HG02943 (cell line): ENCODE data around the gene NOTUM.
A peak's percentile ranks its signal among the peaks of the same experiment; 100 is the strongest.

ENCODE experiments used
- ATAC-seq: cut with Tn5 transposase; IDR thresholded peaks from one replicate; pipeline ENCODE4 v1.9.1; 2021; ENCODE audit warnings: mild to moderate bottlenecking, low read depth, moderate library complexity; ENCODE audit not compliant: unreplicated experiment

NOTUM gene

DNA sequence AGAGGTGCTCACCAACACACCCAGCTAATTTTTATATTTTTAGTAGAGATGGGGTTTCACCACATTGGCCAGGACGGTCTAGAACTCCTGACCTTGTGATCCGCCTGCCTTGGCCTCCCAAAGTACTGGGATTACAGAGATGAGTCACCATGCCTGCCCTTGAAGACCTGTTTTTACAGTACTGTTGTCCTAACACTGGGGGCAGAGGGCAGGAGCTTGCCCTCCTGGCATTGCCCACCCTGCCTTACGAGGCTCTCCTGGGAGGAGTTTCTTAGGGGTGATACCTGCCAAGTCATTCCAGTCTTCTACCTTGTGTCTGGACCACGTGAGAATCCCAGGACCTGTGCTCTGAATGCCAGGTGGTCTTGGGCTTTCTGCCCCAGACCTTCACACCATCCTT lies 19.1 kb upstream of the NOTUM start:
- ATAC-seq = no peak

DNA sequence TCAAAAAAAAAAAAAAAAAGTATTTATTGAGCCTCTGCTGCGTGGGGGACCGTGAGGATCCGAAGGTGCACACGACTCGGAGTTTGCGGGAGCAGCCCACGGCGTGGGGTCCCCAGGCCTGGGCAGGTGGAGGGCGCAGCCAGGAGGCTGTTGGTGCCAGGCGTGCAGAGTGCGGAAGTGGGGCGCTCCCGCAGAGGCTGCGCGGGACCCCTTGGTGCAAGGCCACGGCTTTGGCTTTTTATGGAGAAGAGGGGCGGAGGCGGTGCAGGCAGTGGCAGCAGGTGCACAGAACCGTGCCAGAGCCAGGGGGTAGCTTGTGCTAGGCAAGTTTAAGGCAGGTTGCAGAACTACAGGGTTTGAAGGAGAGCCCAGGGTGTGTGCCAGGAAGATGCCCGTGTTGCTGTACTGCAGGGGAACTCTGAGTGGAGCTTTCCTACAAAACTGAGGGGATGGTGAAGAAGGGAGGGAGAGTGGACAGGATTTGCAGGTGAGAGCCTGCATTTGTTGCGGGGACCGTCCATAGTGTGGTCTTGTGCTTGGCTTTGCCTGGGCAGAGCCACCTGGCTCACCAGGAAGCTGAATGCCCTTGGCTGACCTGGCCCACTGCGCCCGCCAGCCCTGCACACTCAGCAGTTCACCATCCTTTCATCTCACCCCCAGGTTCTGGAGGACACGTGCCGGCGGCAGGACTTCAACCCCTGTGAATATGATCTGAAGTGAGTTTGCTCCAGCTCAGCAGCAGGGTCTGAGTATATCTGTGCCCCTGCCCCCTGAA lies 17.7 kb upstream of the NOTUM start:
- no peak for ATAC-seq

DNA sequence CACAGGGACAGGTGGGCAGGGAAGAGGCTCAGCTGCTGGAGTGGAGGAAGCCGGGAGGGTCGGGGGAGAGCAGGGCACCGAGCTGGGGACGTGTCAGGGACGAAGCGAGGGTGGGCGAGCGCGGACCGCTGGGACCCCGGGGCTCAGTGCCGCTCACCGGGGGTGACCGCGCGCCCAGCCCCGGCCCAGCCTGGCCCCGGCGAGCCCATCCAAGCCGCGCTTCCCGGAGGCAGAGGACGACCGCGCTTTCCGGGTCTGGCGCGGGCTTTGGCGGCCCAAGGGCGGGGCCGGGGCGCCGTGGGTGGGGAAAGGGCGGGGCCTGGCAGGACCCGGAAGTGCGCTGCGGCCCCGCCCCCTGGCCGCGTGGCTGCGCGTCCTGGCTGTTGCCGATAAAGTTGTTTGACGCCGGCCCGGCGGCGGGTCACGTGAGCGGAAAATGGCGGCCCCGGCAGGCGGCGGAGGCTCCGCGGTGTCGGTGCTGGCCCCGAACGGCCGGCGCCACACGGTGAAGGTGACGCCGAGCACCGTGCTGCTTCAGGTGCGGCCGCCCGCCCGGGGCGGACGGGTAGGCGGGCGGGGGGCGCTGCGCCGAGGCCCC lies 16.3 kb upstream of the NOTUM start, which contains the start of gene ASPSCR1:
Gene ASPSCR1 (plus strand): TSS at position 419 of the 598 bp plus-strand sequence. CDS start 18 bp downstream, at position 437.
- ATAC-seq = peak; percentile 68

DNA sequence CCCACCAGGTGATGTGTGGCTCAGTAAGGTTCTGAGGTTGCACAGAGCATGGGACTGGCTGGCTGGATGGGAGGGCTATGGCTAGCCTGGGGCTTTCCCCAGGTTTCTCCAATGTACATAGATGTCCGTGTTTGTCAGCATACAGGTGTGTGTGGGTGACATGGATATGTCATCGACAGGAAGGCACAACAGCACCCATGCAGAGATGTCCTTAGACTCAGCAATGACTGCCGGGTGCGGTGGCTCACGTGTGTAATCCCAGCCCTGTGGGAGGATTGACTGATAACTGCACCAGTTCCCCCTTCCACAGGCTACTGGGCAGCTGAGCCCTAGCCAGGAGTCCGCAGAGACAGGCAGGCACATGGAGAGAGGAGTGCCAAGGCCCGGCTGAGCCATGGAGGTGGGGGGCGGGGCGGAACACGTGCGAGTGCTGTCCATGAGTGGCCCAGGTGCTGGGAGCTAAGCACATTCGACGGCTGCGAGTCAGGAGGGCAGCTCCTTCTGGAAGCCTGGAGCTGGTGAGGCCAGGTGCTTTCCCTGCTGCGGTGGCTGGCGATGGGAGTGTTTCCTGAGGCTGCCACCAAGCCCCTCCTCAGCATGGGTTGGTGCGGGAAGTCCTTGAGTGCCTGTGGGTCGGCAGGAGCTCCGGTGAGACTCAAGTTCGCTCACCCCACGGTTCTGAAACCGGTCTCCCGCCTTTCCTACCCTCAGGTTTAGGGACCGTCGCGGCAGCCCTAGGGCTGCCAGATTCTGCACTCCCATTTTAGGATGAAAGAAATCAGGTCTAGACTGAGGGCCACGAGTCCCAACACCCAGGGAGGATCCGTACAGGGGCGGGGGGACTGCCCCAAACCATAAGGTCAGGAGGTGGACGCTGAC lies 15.6 kb upstream of the NOTUM start:
- ATAC-seq = no peak

DNA sequence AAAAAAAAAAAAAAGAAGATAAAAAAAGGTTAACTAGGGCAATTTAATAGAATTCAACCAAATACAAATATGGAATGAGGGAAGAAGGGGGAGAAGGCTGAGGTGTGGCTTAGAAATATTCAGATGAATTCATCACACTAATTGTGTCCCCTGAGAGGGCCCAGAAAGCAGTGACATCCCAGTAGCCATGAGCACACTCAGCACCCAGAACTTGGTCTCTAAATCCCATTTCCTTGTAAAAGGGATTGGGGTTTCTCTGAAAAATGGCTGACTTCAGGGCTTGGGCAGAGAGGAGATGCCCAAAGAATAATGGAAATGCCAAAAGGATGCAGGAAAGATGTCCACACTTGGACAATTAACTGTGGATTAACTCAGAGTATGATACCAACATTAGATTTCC lies 12.4 kb upstream of the NOTUM start:
- no peak for ATAC-seq

DNA sequence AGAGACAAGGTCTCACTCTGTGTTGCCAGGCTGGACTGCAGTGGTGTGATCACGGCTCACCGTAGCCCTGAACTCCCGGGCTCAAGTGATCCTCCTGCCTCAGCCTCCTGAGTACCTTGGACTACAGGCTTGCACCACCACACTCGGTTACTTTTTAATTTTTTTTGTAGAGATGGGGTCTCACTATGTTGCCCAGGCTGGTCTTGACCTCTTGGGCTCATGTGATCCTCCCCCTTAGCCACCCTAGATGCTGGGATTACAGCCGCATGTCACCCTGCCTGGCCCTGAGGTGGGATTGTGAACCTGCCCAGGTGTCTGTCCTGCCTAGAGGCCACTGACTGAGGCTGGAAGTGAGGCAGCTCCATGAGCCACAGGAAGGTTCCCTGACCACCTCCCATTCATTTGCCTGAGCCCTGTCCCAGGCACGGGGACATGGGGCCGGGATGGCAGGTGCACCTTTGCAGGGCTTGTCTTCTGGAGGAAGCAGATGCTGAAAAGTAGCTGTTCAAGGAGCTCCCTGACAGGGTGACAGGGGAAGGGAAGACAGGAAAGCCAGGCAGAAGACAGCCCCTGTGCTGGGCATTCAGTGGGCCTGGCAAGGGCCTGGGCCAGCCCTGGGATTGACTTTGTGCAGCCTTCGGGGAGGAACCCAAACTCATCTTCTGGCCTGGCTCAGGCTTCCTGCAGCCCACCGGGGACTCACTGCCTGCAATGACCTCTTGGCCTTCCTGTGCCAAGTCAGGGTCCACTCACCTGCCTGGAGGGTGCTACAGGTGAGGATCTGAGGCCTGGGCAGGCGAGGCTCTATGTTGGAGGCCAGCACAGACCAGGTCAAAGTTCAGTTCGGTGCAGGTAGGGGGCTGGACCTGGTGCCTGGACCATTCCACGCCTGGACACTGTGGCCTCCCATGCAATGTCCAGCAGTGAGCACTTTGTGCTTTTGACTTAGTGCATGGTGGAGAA lies 8.1 kb upstream of the NOTUM start:
- no peak for ATAC-seq

DNA sequence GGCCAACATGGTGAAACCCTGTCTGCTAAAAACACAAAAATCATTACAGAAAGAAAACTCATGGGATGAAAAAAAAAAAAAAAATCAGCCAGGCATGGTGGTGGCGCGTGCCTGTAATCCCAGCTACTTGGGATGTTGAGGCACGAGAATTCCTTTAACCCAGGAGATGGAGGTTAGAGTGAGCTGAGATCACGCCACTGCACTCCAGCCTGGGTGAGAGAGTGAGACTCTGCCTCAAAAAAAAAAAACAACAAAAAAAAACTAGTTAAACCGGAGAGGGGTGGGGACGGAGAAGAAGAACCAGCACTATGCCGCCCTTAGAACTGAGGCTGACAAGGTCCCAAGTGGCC lies 7.4 kb upstream of the NOTUM start:
- ATAC-seq = no peak

DNA sequence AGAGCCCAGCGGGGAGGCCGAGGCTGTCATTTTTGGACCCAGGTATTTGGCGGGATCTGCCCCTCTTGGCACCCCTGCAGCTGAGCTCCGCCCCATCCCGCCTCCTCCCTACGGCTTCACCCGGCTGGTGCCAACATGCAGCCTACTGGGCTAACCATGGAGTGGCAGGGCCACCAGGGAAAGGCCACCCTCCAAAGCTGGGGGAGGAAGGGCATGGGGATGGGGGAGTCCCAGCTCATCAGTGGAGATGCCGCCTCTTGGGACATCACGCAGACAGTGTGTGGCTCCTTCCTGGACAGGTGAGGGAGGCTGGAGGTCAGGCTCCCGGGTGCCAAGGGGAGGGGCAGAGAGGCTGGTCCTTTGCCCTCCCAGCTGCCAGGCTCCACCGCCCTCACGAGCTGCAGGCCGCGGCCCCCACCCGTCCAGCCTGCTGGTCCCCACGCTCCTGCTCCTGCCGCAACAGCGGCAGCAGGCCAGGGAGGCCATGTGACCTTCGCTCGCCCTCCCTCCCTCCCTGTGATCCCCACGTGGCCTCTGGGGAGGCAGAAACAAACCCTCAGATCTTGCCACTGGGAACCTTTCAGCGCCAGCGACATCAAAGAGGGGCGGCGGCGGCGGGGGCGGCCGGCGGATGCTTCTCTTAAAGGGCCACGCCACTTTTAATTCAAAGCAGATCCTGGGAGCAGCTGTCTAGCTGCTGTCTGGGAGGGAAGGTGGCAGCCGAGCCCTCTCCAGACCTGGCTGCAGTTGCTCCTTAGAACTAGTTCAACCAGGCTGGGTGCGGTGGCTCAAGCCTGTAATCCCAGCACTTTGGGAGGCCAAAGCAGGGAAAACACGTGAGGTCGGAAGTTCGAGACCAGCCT lies 6.8 kb upstream of the NOTUM start:
- ATAC-seq = no peak

DNA sequence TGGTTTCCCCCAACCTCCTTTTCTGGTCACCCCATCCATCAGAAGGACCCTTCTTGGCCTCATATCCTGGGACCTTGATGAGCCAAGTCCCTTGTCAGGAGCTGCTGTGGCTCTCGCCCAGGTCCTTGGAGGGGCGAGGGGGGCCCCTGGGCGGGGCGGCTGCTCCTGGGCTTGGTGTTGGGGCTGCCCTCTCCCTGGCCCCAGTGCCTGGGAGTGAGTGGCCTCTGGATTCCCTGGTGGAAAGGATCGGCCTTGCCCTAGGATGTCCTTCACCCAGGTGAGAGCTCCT lies 6.2 kb upstream of the NOTUM start:
- no peak for ATAC-seq

DNA sequence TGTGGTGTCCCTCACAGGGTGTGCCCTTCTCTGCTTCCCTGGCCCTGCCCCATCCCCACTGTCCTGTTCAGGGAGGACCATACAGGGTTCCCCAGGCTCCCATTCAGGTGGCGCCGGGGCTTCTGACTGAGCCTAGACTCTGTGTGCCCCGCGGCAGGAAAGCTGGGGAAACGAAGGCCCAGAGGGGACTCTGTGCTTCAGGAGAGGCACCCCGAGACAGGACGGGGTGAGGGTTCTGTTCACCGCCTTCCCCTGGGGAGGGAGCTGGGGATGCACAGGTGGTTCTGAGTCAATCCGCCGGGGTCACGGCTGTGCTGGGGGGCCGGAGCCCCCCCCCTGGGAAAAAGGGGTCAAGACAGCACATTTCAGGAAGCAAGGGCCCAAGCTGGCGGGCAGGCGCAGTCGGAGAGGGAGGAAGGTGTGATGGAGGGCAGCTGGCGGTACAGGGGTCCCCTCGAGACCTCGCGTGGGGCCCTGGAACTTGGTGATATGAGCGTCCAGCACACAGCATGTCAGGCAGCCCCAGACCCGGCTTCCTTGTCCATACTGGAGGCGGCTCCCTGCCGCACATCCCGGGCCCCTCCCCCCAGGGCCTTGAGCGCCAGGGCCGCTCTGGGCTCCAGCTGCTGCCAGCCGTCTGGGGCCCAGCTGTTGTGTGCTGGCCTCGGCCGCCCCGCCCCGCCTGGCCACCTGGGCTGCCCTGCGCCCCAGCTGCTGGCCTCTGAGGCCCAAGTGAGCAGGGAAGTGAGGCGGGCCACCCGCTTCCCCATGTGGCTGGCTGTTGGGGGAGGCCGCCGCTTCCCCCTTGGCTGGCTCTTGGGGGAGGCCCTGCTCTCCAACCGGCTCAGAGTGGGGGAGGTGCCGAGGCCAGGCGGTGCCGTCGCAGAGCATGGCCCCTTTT lies 5.6 kb upstream of the NOTUM start:
- no peak for ATAC-seq

DNA sequence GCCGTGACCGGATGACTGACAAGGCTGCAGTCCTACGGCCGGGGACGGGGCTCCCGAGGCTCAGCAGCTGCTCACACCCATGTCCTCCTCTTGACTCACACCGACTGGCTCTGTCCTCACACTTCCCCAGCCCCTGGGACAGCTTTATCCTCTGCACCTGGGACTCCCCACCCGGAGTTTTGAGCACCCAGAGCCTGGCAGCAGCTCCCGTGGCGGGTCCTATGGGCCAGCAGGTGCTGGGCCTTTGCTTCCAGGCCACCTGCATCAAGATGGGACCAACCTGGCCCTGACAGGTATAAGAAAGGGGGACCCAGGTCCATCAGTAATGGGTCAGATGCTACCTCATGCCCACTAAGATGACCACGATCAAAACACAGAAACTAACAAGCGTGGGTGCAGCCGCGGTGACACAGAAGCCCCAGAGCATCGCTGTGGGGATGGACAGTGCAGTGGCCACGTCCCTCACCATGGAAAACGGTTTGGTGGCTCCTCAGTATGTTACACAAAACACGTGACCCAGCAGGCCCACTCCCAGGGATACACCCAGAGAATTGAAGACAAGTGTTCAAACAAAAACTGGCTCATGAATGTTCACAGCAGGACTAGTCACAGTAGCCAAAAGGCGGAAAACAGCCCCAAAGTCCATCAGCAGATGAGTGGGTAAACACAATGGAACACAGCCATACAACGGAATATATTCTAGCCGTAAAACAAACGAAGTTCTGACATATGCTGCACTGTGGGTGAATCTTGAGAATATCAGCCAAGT lies 3.3 kb upstream of the NOTUM start:
- no peak for ATAC-seq

DNA sequence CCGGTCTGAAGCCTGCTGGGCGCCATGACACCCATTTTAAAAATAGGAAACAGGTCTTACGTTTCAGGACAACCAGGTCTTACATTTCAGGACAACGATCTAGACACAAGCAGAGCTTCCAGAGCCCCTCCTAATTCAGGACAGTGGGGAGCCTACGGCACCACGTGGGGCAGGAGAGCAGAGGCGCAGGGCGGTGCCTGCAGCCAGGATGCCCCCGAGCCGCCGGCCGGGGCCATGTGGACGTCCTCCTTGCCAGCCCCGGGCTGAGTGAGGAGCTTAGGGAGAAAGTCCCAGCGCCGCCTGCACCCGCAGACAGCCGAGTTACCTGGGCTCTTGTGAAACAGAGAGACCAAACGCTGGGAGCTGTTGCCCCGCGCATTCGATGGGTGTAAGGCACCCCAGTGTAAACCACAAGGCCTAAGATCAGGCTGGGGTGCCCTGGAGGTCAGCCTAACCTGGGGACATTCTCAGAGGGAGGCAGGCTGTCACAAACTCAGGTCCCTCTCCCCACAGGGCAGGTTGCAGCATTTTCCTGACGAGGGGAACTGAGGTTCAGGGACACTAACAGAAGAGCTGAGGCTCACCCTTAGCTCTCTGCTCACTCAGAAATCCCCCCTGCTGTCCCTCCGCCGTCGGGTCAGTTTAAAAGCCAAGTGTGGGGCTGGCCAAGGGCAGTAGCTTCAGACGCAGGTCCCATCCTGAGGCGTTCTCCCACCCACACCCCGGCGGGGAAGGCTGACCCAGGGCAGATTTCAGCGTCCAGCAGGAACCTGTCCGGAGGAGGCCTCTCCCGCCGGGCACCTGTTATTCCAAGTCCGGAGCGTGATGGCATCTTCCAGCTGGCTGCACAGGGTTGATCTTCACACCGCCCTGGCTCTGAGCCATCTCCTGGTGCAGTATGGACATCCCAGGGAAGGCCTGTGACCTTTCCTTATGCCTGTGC lies 1.8 kb upstream of the NOTUM start:
- no peak for ATAC-seq

DNA sequence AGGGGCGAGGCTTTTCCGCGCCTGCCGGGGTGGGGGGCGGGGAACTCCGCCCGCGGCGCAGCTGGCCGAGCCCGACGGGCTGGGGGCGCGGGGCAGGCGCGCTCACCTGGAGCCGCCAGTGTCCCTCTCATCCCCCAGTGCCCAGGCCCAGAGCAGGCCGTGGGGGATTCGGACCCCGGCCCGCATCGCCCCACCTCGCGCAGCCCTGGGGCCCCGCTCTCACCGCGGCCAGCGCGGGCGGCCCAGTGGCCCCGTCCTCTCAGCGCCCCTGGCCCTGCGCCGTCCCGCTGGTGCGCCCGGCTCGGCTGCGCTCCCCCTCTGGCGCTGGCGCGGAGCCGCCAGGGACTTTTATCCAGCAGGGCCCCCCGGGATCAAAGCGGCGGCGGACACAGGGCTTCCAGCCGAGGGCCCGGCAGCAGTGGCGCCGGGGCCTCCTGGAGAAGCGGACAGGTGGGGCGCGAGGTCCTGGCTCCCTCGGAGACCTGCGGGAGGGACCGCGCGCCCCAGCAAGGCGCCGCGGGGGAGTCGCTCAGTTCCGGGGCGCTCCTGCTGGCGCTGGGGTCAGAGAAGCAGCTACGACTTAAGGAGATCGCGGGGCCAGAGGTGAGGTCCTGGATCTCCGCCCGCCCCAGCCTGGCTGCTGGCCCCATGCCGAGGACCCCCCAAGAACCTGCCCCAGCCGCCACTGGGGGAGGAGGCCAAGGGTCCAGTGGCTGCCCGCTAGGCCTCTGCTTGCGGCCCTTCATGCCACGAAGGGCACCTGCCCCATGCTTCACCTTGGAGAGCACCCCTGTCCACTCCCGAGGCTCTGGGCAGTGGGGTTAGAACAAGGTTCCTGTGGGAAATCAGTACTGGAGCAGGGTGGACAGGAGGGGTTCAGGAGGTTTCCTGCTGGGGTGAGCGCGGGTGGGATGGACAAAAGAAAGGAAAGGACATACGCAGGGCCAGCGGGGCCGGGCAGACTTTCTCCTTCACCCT lies 823 bp upstream of the NOTUM start:
- ATAC-seq = no peak

DNA sequence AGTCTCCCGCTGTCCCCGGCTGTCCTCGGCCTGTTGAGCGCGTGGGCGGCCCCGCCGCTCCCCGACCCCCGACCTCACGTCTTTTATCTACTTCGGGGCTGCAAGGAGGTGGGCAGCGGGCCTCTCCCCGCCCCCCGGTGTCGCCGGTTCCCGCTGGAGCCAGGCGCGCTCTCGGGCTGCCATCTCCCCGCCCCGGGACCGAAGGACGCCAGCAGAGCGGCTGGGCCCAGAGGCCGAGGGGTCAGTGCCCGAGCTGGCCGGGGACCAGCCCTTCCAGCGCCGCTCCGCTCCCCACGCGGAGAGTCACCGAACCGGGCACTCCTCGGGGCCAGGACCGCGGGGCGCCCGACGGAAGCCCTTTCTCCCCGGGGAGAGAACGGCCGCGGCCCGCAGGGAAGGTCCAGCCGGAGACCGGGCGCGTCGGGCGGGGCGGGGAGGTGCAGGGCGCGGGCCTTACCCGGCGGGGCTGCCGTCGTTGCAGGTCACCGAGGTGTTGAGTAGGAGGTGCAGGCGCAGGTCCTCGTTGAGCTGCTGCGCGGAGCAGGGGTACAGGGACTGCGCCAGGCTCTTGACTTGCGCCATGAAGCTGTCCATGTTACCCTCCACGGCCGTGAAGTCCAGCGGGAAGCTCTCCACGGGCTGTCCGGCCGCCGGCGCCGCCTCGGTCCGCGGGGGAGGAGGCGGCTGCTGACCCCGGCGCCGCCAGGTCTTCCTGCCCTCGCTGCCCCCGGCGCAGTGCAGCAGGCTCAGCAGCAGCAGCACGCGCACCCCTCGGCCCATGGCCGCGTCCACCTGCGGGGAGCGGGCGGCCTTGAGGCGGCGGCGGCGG lies 643 bp downstream of the NOTUM start:
- ATAC-seq = no peak
